Pulmonary artery endothelial cell (primary cell): Measurements from ENCODE around the gene CLRN3. TPM values are rescaled to one million over a fixed set of nuclear protein-coding genes. Genes with fewer than 3 reads are reported as not detected.

Experiments
- DNase-seq: peaks from one replicate; pipeline ENCODE4 v3.0.0-alpha.2; 2011; ENCODE audit warnings: low read depth, low spot score
- total RNA-seq: library from RNA; depleted of rRNA; stranded (reverse); fragments of >200 nt; gene quantifications from 2 replicates; pipeline ENCODE4 v1.2.3, GENCODE V29; 2014

The CLRN3 gene
- total RNA-seq, 1 donor from 2014 or later = not detected

- DNase-seq = no peak
These were observed 7.1 kb upstream of the CLRN3 start for GRCh38 chr10:127899766-127900387.

GRCh38 chr10:127897177-127897576 lies 4.4 kb upstream of the CLRN3 start:
- no peak for DNase-seq

DNA sequence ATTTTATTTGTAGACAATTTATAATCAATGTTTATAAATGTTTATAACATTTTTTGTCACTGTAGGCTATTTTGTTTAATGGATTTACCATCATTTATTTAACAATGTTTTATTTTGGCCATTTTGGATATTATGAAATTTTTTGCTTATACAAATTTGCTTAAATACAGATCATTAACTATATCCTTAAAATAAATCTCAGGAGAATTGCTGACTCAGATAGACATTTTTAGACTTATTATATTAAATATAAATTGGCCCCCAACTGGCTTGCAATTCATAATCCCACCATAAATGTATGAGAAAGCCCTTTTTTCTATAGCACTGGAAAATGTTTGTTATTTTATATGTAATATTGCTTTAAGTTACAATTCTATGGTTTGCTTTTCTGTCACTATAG lies 3.8 kb upstream of the CLRN3 start:
- DNase-seq = no peak

GRCh38 chr10:127894146-127894545 lies 1.4 kb upstream of the CLRN3 start:
- no peak for DNase-seq

- DNase-seq = no peak
These were observed 1.9 kb downstream of the CLRN3 start for GRCh38 chr10:127890832-127891334.

GRCh38 chr10:127890216-127890615 lies 2.5 kb downstream of the CLRN3 start:
- no peak for DNase-seq

- DNase-seq = no peak
These were observed 3.0 kb downstream of the CLRN3 start for GRCh38 chr10:127889605-127890195.

DNA sequence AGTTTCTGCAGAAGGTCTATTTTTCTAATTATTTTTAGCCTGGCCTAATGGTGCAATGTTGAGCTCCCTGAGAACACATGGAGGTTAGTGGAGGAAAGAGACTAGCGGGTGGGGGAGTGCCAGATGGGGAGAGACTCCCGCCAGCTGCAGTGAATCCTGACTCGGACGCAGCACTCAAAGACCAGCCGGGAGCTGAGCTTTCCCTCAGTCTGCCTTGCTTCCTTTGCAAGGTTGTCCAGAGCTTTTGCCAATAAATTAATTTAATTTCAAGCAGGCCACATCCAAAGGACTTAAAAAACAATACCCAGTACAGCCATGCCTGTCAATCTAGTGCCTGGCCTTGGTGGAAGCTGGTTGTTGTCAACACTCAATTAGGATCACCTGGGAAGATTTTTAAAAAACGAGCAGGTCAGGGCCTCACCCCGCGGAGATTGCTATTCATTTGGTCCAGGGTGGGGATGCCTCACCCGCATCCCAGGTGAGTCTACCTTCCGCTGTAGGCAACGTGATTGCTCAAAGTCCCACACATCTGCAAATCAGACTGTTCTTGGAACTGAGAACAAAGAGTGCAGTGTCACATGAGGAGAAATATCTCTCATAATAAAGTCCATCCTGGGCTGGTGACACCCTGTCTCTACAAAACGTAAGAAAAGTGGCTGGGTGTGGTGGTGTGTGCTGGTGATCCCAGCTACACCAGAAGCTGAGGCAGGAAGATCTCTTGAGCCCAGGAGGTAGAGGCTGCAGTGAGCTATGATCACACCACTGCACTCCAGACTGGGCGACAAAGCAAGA lies 4.0 kb downstream of the CLRN3 start:
- no peak for DNase-seq

DNA sequence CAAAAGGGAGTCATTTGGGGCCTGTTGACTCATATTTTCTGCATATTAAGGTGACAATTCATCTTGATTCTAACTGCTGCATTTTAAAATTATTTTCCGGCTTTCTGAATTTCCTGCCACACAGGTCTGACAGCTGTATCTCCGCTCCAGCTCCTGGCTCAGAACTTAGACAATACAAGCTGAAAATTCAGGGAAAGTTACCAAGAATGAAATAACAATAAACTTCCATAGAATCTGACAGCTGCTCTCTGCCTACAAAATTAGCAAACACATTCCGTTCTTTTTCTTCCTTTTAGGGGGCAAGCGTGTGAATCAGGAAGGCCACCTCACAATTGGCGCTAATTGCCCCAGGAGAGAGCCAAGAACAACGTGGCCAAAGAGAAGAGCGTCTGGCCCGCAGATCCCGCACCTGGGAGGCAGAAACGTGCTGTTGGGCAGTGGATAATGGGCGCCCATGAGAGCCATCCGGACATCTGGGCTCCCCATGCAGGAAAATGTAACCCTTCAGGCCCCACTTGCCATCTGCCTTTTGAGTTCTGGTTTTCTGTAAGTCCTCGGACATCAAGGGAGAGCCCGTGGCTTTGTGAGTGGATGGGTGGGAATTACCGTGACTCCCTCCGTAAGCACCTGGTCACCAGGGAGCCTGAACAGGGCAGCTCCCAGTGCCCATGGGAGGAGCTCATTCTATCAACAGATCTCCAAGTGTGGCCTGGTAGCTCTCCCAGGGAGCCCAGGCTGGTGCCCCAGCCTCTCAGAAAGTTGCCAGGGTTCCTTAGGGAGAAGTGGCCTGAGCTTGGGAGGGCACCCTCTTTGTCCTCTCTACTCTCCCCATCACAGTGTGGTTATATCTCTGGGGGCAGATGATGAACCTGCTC lies 5.0 kb downstream of the CLRN3 start:
- peak; percentile 41 for DNase-seq

DNA sequence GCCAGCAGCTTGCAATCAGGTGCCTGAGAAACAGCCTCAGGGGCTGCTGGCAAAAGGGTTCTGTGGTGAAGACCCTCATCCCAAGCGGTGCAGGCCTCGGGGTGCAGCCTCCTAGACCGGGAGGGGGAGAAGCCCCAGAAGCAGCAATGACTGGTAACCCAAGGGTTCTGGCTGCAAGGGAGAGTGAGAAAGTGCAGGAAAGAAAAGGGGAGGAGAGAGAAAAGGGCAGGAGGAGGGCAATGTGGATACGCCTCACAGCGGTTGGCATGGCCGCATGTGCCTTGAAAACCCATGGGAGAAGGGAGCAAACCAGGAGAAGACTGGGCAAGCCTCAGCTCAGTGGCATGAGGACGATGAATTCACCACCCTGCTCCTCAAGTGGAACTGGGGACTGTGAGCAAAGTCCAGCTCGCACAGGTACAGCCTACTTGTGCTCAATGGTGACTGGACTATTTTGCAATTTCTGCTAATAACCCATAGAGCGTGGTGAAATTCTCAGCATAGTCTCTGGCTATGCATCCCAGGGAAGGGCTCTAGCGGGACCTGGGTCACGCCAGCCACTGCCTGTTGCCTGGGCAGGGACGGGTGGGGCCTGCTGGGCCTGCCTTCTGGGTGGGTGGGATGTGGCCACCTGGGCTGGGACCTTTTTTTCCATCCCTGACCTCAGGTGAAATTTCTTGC lies 6.2 kb downstream of the CLRN3 start:
- DNase-seq = no peak

- no peak for DNase-seq
These were observed 8.2 kb downstream of the CLRN3 start for GRCh38 chr10:127884501-127884900.

GRCh38 chr10:127883516-127883915 lies 9.2 kb downstream of the CLRN3 start:
- DNase-seq = no peak

- DNase-seq = no peak
These were observed 9.8 kb downstream of the CLRN3 start for GRCh38 chr10:127882801-127883459.

- no peak for DNase-seq
These were observed 10.3 kb downstream of the CLRN3 start for GRCh38 chr10:127882391-127882790.

DNA sequence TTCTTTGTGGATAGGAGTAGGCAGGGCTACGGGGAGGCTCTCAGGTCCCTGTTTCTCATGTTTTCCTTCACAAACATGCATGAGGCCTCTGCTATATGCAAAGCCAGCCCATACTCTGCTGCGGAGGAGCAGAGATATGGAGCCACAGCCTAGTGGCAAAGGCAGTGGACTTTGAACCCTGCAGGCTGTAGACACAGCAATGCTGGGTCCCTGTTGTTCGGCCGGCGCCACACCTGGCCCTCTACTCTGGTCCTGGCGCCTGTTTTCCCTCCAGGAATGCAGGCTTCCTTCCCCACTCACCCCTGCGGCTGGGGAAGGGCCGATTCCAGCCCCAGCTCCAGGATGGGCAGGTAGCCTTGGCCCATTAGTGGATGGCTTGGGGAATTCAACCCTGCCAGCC lies 11.5 kb downstream of the CLRN3 start:
- DNase-seq = no peak

DNA sequence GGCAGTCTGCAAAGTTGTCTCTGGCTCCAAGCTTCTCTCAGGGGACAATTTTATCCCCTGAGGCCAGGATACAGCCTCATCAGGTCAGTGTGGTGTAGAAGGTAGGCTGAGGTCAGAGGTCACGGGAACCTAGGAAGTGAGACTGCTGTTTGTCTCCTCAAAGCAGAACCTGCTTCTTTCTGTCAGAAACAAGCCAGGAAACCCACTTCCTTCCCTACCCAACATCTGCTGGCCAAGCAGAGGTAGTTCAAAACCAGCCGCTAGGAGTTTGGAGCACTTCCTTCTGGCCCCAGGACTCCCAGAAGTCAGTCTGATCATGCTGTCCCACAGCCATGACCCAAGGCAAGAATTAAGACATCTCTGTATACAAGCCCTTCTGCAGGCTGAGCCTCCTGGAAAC lies 12.2 kb downstream of the CLRN3 start:
- DNase-seq = no peak

DNA sequence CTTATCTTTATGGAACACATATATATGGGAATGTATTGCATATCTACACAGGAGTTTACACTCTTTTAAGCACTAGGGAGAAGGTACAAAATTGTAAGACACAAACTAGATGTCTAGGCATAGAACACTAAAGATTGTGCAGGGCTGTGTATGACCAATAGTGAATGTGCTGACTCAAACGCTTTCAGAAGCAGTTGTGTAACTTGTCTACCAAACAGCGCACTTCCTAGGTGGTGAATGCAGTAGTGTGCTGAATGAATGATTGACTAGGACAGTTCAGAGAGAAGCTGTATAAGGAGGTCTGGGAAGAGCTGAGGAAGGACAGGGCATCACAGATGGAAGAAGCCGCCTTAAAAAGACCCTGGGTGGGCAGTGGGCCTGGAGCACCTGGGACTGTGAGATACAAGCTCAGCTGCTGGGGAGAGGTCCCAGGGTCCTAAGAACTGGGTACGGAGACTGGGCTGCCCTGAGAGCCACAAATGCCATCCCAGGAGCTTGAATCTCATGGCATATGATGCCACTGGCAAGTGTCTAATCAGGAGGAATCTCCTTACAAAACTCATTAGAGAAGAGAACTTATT lies 14.2 kb downstream of the CLRN3 start:
- no peak for DNase-seq

DNA sequence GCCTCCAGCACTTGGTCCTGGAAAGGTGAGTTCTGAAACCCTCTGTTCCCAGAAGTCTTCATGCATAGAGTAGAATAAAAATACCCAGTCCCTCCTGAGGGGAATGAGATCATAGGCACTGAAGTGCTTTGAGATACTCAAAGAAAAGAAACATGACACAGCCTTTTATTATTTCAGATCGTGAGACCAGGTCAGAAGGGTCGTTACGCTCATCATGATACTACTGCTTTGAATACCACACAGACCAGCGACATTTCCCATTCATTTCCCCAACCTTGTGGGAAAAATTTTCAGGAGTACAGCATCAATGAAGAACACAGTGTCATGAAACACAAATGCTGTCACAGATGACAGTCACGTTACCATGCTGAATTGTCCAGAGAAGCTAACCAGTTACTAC lies 15.0 kb downstream of the CLRN3 start:
- no peak for DNase-seq

DNA sequence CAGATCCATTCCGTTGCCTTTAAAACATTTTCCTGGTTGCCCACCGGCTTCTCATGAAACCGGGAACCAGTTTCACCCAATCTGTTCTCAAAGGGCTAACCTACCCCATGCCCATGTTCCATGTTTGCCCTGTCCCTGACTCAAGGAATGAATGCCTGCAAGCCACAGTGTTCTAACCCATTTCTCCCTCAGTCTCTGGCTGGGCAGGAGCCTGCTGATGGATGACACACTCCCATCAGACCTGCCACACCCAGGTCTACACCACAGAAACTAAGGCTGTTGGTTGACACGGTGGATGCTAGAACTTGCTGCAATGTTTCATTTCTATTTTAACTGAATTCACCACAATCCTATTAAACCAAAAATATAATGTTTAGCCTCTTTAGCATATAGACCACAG lies 15.6 kb downstream of the CLRN3 start:
- DNase-seq = no peak

DNA sequence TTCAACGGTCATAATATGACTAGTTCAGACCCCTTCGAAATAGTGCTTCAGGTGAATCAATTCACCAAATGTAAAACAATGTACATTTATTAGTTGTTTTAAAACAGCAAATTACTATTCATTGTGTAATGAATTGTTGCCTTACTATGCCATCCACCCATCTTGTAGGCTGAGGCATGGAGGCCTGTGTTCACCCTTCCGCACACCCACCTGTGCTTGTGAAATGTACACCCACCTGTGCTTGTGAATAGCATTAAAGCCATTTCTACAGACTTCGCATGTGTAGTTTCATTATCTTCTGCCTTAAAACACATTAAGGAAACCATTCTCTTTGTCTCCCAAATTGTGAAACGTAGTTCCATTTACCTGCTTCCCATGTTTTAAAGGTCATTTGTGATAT lies 16.8 kb downstream of the CLRN3 start:
- DNase-seq = no peak
